ENCODE data around the gene RANBP10. TPM values are rescaled to one million over a fixed set of nuclear protein-coding genes. Genes with fewer than 3 reads are reported as not detected.

RANBP10 gene
- total RNA-seq, 1 experiment from 2014 or later, result 25.5 TPM

DNA sequence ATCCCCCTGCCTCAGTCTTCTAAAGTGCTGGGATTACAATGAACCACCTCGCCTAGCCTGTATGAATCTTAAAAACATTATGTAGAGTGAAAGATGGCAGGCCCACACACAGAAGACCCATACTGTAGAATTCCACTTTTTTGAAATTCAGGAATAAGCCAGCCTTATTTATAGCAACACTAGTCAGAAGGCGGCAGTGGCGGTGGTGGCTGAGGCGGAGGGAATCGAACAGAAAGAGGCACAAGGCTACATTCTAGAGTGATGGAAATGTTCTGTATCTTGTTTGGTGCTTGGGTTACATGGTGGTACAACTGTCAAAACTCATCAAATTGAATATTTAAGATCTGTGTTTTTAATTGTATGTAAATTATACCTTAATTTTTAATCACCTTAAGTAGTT is 98.6 kb downstream of the RANBP10 start:
- CTCF ChIA-PET, result interaction anchor here (1.0 kb wide), 1 partner anchor 48 kb away, joined by 3 read pairs; the partner anchor contains the start of gene ACD
- BruUV-seq (replicated peaks), result no TSS peak

DNA sequence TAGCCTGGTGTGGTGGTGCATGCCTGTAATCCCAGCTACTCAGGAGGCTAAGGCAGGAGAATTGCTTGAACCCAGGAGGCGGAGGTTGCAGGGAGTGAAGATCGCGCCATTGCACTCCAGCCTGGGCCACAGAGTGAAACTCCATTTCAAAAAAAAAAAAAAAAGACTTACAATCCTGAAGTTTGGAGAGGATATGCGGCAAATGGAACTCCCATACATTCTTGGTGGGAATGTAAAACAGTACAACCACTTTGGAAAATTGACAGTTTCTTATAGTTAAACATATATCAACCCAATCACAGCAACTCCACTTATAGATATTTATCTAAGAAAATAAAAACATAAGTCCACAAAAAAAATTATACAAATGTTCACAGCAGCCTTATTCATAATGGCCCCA is 99.2 kb downstream of the RANBP10 start:
- BruUV-seq (replicated peaks), result no TSS peak
- intact Hi-C loops (cut with micrococcal nuclease; ENCODE audit: unreplicated experiment), result no loop called here
- DNase-seq, result no peak
- no peak overlapping the region for H3K4me3 Mint-ChIP-seq (ENCODE audit: low read depth, unreplicated experiment)
- no peaks in the 10 kb centered on the region for H3K27me3 Mint-ChIP-seq (ENCODE audit: unreplicated experiment)
- CTCF ChIA-PET, result interaction anchor here (0.7 kb wide), 1 partner anchor 9 kb away, joined by 3 read pairs; no protein-coding TSS in a partner anchor
- TF ChIP-seq, protein P1, sequence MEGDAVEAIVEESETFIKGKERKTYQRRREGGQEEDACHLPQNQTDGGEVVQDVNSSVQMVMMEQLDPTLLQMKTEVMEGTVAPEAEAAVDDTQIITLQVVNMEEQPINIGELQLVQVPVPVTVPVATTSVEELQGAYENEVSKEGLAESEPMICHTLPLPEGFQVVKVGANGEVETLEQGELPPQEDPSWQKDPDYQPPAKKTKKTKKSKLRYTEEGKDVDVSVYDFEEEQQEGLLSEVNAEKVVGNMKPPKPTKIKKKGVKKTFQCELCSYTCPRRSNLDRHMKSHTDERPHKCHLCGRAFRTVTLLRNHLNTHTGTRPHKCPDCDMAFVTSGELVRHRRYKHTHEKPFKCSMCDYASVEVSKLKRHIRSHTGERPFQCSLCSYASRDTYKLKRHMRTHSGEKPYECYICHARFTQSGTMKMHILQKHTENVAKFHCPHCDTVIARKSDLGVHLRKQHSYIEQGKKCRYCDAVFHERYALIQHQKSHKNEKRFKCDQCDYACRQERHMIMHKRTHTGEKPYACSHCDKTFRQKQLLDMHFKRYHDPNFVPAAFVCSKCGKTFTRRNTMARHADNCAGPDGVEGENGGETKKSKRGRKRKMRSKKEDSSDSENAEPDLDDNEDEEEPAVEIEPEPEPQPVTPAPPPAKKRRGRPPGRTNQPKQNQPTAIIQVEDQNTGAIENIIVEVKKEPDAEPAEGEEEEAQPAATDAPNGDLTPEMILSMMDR (IDR thresholded peaks at IDR 0.05; ENCODE audit: unreplicated experiment), result no peak
- H3K27ac Mint-ChIP-seq (ENCODE audit: unreplicated experiment), result no peak overlapping the region
- H3K9me3 Mint-ChIP-seq (ENCODE audit: low read depth, unreplicated experiment), result no peaks in the 10 kb centered on the region
- no peaks in the 10 kb centered on the region for H3K4me1 Mint-ChIP-seq (ENCODE audit: low read depth, unreplicated experiment)
- H3K36me3 Mint-ChIP-seq (ENCODE audit: insufficient read depth, unreplicated experiment), result no peaks in the 10 kb centered on the region

More for the DNA sequence above, 98.6 kb downstream of the RANBP10 start:
- no peak overlapping the region for H3K4me3 Mint-ChIP-seq (ENCODE audit: low read depth, unreplicated experiment)
- H3K27ac Mint-ChIP-seq (ENCODE audit: unreplicated experiment), result no peak overlapping the region
- TF ChIP-seq, protein P1 (IDR thresholded peaks at IDR 0.05; ENCODE audit: unreplicated experiment), result no peak
- intact Hi-C loops (cut with micrococcal nuclease; ENCODE audit: unreplicated experiment), result no loop called here
- DNase-seq, result no peak
- no peaks in the 10 kb centered on the region for H3K27me3 Mint-ChIP-seq (ENCODE audit: unreplicated experiment)
- H3K4me1 Mint-ChIP-seq (ENCODE audit: low read depth, unreplicated experiment), result no peaks in the 10 kb centered on the region
- H3K9me3 Mint-ChIP-seq (ENCODE audit: low read depth, unreplicated experiment), result no peaks in the 10 kb centered on the region
- H3K36me3 Mint-ChIP-seq (ENCODE audit: insufficient read depth, unreplicated experiment), result no peaks in the 10 kb centered on the region

DNA sequence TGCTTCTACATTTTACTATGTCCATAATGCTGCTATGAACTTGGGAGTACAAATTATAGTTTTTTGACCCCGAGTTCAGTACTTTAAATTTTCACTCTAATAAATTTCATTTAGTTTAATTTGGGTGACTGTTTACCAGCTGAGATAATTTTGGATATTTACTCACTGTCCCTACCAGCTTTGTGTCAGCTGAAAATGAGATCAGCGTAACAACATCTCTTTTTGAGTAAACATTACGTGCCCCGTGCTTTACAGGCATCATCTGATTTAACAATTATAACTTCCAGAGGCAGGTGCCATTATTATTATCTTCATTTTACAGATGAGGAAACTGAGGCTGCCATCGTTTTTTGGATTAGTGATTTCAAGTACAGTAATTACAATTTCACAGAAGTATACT is 102.2 kb downstream of the RANBP10 start:
- BruUV-seq (replicated peaks), result no TSS peak
- Mint-ChIP-seq H3K4me1 (ENCODE audit: low read depth, unreplicated experiment) (no peaks in the 10 kb centered on the region), H3K9me3 (ENCODE audit: low read depth, unreplicated experiment) (no peaks in the 10 kb centered on the region), H3K36me3 (ENCODE audit: insufficient read depth, unreplicated experiment) (no peaks in the 10 kb centered on the region), H3K4me3 (ENCODE audit: low read depth, unreplicated experiment) (no peak overlapping the region), H3K27ac (ENCODE audit: unreplicated experiment) (no peak overlapping the region), H3K27me3 (ENCODE audit: unreplicated experiment) (no peaks in the 10 kb centered on the region)
- CTCF ChIA-PET, result no interaction called here
- no peak for DNase-seq
- intact Hi-C loops (cut with micrococcal nuclease; ENCODE audit: unreplicated experiment), result no loop called here
- TF ChIP-seq, protein P1 (IDR thresholded peaks at IDR 0.05; ENCODE audit: unreplicated experiment), result no peak

DNA sequence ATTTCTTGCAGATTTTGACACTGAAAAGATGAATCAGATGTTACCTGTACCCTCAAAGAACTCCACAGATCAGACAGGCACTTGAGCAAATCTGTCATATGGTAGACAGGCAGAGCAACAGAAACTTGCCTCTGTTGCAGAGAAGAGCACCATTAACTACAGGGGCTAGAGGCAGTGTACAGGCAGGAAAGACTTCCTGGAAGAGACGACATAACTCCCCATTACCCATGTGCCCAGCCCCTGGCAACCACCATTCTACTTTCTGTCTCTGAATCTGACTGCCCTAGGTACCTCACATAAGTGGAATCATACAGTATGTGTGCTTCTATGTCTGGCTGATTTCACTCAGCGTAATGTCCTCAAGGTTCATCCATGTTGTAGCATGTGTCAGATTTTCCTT is 102.7 kb downstream of the RANBP10 start:
- BruUV-seq (replicated peaks), result no TSS peak
- H3K27me3 Mint-ChIP-seq (ENCODE audit: unreplicated experiment), result no peaks in the 10 kb centered on the region
- TF ChIP-seq, protein P1 (IDR thresholded peaks at IDR 0.05; ENCODE audit: unreplicated experiment), result no peak
- CTCF ChIA-PET, result no interaction called here
- no peaks in the 10 kb centered on the region for H3K36me3 Mint-ChIP-seq (ENCODE audit: insufficient read depth, unreplicated experiment)
- no peak for DNase-seq
- no peak overlapping the region for H3K27ac Mint-ChIP-seq (ENCODE audit: unreplicated experiment)
- peaks cover 2% of the 10 kb centered on the region for H3K9me3 Mint-ChIP-seq (ENCODE audit: low read depth, unreplicated experiment)
- H3K4me1 Mint-ChIP-seq (ENCODE audit: low read depth, unreplicated experiment), result no peaks in the 10 kb centered on the region
- H3K4me3 Mint-ChIP-seq (ENCODE audit: low read depth, unreplicated experiment), result no peak overlapping the region
- intact Hi-C loops (cut with micrococcal nuclease; ENCODE audit: unreplicated experiment), result no loop called here

Measured in Calu3 (cell line).